SK-N-SH (cell line): ENCODE measurements around the gene ASB14. TPM values are rescaled to one million over a fixed set of nuclear protein-coding genes. Genes with fewer than 3 reads are reported as not detected.

Experiments used
- FOSL2 ChIP-seq: IDR thresholded peaks from 2 replicates; pipeline ENCODE4 v1.4.0; 2012; ENCODE audit warnings: low read depth, mild to moderate bottlenecking, moderate library complexity, borderline replicate concordance
- FOXJ3 ChIP-seq: sonication (generic); formaldehyde crosslinking; IDR thresholded peaks from 2 replicates; pipeline ENCODE4 v1.5.1; 2020; ENCODE audit warnings: mild to moderate bottlenecking, missing genetic modification reagents
- MAX ChIP-seq: IDR thresholded peaks from 2 replicates; pipeline ENCODE4 v1.4.0; 2012; ENCODE audit warnings: low read depth
- MEF2A ChIP-seq: IDR thresholded peaks from 2 replicates; pipeline ENCODE4 v1.4.0; 2012; ENCODE audit warnings: low read depth, borderline replicate concordance
- NRF1 ChIP-seq: IDR thresholded peaks from 2 replicates; pipeline ENCODE4 v1.6.1; 2012; ENCODE audit warnings: low read depth, mild to moderate bottlenecking, low read length
- RCOR1 ChIP-seq: fragments of 150-350 bp; IDR thresholded peaks from 2 replicates; pipeline ENCODE4 v1.6.1; 2017; ENCODE audit warnings: antibody characterized with exemption, low read length
- SMC3 ChIP-seq: IDR thresholded peaks from 2 replicates; pipeline ENCODE4 v1.6.1; 2012; ENCODE audit warnings: low read depth, low read length, improper control_type of control experiment
- TEAD4 ChIP-seq: IDR thresholded peaks from 2 replicates; pipeline ENCODE4 v1.4.0; 2012; ENCODE audit warnings: mild to moderate bottlenecking, borderline replicate concordance; ENCODE audit not compliant: insufficient read depth
- USF2 ChIP-seq: fragments of 150-350 bp; IDR thresholded peaks from 2 replicates; pipeline ENCODE4 v1.6.1; 2017; ENCODE audit warnings: antibody characterized with exemption, low read length, low read depth, borderline replicate concordance
- YY1 ChIP-seq: IDR thresholded peaks from 2 replicates; pipeline ENCODE4 v1.4.0; 2012; ENCODE audit warnings: low read depth, mild to moderate bottlenecking
- polyA plus RNA-seq, 3 experiments: library from polyadenylated mRNA; depleted of rRNA; stranded (reverse); fragments of >200 nt; gene quantifications; 2 replicates each; pipeline ENCODE4 v1.2.3, GENCODE V29; 2012

ASB14 gene
- polyA plus RNA-seq, 1 of the 3 experiments (the other 2 are of a cell fraction), result not detected

DNA sequence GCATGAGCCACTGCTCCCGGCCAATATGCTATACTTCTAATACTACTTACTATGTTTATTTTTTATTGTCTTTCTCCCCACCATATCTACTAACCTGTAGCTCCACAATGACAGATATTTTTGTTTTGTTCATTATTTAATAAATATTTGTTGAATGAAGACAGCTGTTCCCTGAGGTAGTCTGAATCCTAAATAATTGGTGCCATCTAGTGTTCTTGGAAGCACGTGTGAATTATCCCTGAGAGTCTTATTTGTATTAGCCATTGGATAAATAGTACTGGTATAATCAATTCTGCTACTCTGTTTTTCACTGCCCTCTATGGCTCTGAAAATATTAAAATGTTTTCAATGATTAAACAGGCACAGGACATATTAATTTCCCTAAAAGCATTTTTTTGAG lies 70.6 kb downstream of the ASB14 start (continued):
- TF ChIP-seq USF2 (no peak), RCOR1 (no peak), FOXJ3 (CRISPR knock-in tag) (no peak), MEF2A (no peak), YY1 (no peak), FOSL2 (no peak), TEAD4 (no peak), NRF1 (no peak), SMC3 (peak; percentile 56), MAX (no peak)
- TF ChIP-seq, all 33 proteins: peak for 3

Other genes starting within 250 kb of the ASB14 start
- gene SPATA12, start 232.0 kb downstream of the ASB14 start, polyA plus RNA-seq (2012; rRNA removed), result 0.24 and 0.33 TPM in 2 replicates
- gene IL17RD, start 127.3 kb downstream of the ASB14 start, polyA plus RNA-seq (2012; rRNA removed), result 2.4 and 3.6 TPM in 2 replicates
- gene HESX1, start 92.7 kb downstream of the ASB14 start, polyA plus RNA-seq (2012; rRNA removed), result 1.2 and 2.5 TPM in 2 replicates
- gene APPL1, start 65.0 kb downstream of the ASB14 start, polyA plus RNA-seq (2012; rRNA removed), result 6.9 and 9.9 TPM in 2 replicates